Measurements from ENCODE around the gene FMNL2. TPM values are rescaled to one million over a fixed set of nuclear protein-coding genes. Genes with fewer than 3 reads are reported as not detected.
"Not testable (repeated sequence)": the region's sequence is repeated elsewhere in the genome, so short reads cannot be mapped to it uniquely, and the experiment has no call there.

The FMNL2 gene
- total RNA-seq, 1 donor from 2014 or later, result 34.3 TPM

DNA sequence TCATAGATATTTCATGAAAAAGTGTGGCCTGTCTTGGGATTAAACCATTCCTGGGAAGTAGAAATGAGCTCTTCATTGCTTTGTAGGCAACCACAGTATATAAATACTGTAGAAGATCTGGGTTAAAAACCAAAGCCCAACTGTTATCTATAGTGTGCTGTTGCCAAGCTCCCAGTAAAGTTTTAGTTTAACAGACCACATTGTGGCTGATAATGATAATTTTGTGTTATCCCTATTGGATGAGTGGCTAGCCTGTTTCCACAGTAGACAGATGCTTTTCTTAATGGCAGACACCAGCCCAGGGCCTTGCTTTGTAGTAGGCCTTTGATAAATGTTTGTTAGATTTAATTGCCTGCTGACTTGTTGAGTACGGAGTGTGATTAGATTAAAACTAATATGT lies 52.1 kb downstream of the FMNL2 start:
- no peaks in the 10 kb centered on the region for H3K9me3 ChIP-seq (ENCODE audit: insufficient read depth, low read depth, low read length)
- no peak overlapping the region for H3K27ac Mint-ChIP-seq (ENCODE audit: unreplicated experiment)
- no peaks in the 10 kb centered on the region for H3K27me3 ChIP-seq (ENCODE audit: insufficient read depth, low read length)
- peaks cover 6% of the 10 kb centered on the region for H3K9me3 Mint-ChIP-seq (ENCODE audit: unreplicated experiment)
- TF ChIP-seq, protein P1, sequence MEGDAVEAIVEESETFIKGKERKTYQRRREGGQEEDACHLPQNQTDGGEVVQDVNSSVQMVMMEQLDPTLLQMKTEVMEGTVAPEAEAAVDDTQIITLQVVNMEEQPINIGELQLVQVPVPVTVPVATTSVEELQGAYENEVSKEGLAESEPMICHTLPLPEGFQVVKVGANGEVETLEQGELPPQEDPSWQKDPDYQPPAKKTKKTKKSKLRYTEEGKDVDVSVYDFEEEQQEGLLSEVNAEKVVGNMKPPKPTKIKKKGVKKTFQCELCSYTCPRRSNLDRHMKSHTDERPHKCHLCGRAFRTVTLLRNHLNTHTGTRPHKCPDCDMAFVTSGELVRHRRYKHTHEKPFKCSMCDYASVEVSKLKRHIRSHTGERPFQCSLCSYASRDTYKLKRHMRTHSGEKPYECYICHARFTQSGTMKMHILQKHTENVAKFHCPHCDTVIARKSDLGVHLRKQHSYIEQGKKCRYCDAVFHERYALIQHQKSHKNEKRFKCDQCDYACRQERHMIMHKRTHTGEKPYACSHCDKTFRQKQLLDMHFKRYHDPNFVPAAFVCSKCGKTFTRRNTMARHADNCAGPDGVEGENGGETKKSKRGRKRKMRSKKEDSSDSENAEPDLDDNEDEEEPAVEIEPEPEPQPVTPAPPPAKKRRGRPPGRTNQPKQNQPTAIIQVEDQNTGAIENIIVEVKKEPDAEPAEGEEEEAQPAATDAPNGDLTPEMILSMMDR (IDR thresholded peaks at IDR 0.05; ENCODE audit: insufficient read depth, low read depth, low read length), result no peak
- TF ChIP-seq EZH2 (IDR thresholded peaks at IDR 0.05; ENCODE audit: insufficient read depth, low read length), result no peak
- FAIRE-seq (no peak), DNase-seq (ENCODE audit: low read depth) (peak; percentile 79)
- H3K9ac ChIP-seq (ENCODE audit: low read length), result no peak overlapping the region
- no peak overlapping the region for H3K27ac ChIP-seq (ENCODE audit: low read depth, low read length)
- H3K4me2 ChIP-seq (ENCODE audit: low read length), result no peak overlapping the region
- no peaks in the 10 kb centered on the region for H3K27me3 Mint-ChIP-seq (ENCODE audit: low read depth, unreplicated experiment)
- no peaks in the 10 kb centered on the region for H3K36me3 ChIP-seq (ENCODE audit: insufficient read depth, low read length)
- H3K36me3 Mint-ChIP-seq (ENCODE audit: low read depth, unreplicated experiment), result peaks cover 8% of the 10 kb centered on the region
- peaks cover 76% of the 10 kb centered on the region for H3K79me2 ChIP-seq (ENCODE audit: insufficient read depth, low read length)
- H3K4me3 ChIP-seq (ENCODE audit: insufficient read depth, low read depth, low read length), result no peak overlapping the region
- no peak overlapping the region for H2AFZ ChIP-seq (ENCODE audit: low read depth, low read length)
- H3K4me1 Mint-ChIP-seq (ENCODE audit: low read depth, unreplicated experiment), result peaks cover 13% of the 10 kb centered on the region
- H3K4me1 ChIP-seq (ENCODE audit: insufficient read depth, low read length), result no peaks in the 10 kb centered on the region
- H4K20me1 ChIP-seq (ENCODE audit: insufficient read depth, low read length), result peaks cover 50% of the 10 kb centered on the region
- no peak overlapping the region for H3K4me3 Mint-ChIP-seq (ENCODE audit: unreplicated experiment)

DNA sequence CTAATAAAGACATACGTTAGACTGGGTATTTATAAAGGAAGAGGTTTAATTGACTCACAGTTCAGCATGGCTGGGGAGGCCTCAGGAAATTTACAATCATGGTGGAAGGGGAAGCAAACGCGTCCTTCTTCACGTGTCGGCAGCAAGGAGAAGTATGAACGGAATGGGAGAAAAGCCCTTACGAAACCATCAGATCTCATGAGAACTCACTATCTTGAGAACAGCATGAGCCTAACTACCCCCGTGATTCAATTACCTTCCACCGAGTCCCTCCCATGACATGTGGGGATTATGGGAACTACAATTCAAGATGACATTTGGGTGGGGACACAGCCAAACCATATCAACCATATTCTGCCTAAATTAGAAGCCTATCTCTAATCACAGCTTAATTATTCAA lies 53.3 kb downstream of the FMNL2 start:
- H3K4me3 Mint-ChIP-seq (ENCODE audit: unreplicated experiment); H3K27ac Mint-ChIP-seq (ENCODE audit: unreplicated experiment); H3K4me3 ChIP-seq (ENCODE audit: insufficient read depth, low read depth, low read length); H3K27ac ChIP-seq (ENCODE audit: low read depth, low read length); H3K4me1 ChIP-seq (ENCODE audit: insufficient read depth, low read length); H3K27me3 Mint-ChIP-seq (ENCODE audit: low read depth, unreplicated experiment); H3K9me3 Mint-ChIP-seq (ENCODE audit: unreplicated experiment); FAIRE-seq; DNase-seq (ENCODE audit: low read depth); H3K4me2 ChIP-seq (ENCODE audit: low read length); H3K36me3 ChIP-seq (ENCODE audit: insufficient read depth, low read length); H3K9me3 ChIP-seq (ENCODE audit: insufficient read depth, low read depth, low read length); H3K27me3 ChIP-seq (ENCODE audit: insufficient read depth, low read length); H2AFZ ChIP-seq (ENCODE audit: low read depth, low read length); H3K9ac ChIP-seq (ENCODE audit: low read length): not testable (repeated sequence)
- Histone ChIP-seq H3K79me2 (ENCODE audit: insufficient read depth, low read length) (peaks cover 70% of the 10 kb centered on the region), H4K20me1 (ENCODE audit: insufficient read depth, low read length) (peaks cover 47% of the 10 kb centered on the region)
- Mint-ChIP-seq H3K36me3 (ENCODE audit: low read depth, unreplicated experiment) (peaks cover 11% of the 10 kb centered on the region), H3K4me1 (ENCODE audit: low read depth, unreplicated experiment) (peaks cover 13% of the 10 kb centered on the region)

DNA sequence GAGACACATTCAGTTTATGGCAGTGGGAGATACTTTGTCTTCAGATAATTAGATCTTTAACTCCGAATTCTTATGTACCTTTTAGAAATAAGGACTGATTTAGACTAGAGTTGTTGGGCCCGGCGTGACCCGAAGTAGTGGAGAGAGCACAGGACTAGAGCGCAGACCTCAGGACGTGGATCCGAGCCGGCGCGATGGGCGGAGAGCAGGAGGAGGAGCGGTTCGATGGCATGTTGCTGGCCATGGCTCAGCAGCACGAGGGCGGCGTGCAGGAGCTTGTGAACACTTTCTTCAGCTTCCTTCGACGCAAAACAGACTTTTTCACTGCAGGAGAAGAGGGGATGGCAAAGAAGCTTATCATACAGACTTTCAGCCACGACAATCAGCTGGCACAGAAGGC lies 54.5 kb downstream of the FMNL2 start:
- peaks cover 6% of the 10 kb centered on the region for H3K9me3 Mint-ChIP-seq (ENCODE audit: unreplicated experiment)

More for the DNA sequence above, 54.5 kb downstream of the FMNL2 start:
- Histone ChIP-seq H3K27ac (ENCODE audit: low read depth, low read length) (no peak overlapping the region), H3K27me3 (ENCODE audit: insufficient read depth, low read length) (no peaks in the 10 kb centered on the region), H3K4me3 (ENCODE audit: insufficient read depth, low read depth, low read length) (no peak overlapping the region), H3K9ac (ENCODE audit: low read length) (no peak overlapping the region), H3K79me2 (ENCODE audit: insufficient read depth, low read length) (peaks cover 59% of the 10 kb centered on the region), H2AFZ (ENCODE audit: low read depth, low read length) (no peak overlapping the region), H3K4me2 (ENCODE audit: low read length) (no peak overlapping the region), H3K4me1 (ENCODE audit: insufficient read depth, low read length) (no peaks in the 10 kb centered on the region), H4K20me1 (ENCODE audit: insufficient read depth, low read length) (peaks cover 40% of the 10 kb centered on the region), H3K9me3 (ENCODE audit: insufficient read depth, low read depth, low read length) (no peaks in the 10 kb centered on the region), H3K36me3 (ENCODE audit: insufficient read depth, low read length) (no peaks in the 10 kb centered on the region)
- no peak for TF ChIP-seq EZH2 (IDR thresholded peaks at IDR 0.05; ENCODE audit: insufficient read depth, low read length)
- TF ChIP-seq, protein P1 (IDR thresholded peaks at IDR 0.05; ENCODE audit: insufficient read depth, low read depth, low read length), result no peak
- no peak for DNase-seq (ENCODE audit: low read depth)
- no peaks in the 10 kb centered on the region for H3K27me3 Mint-ChIP-seq (ENCODE audit: low read depth, unreplicated experiment)
- peaks cover 11% of the 10 kb centered on the region for H3K36me3 Mint-ChIP-seq (ENCODE audit: low read depth, unreplicated experiment)
- H3K4me3 Mint-ChIP-seq (ENCODE audit: unreplicated experiment), result no peak overlapping the region
- no peak for FAIRE-seq
- H3K27ac Mint-ChIP-seq (ENCODE audit: unreplicated experiment), result no peak overlapping the region
- peaks cover 10% of the 10 kb centered on the region for H3K4me1 Mint-ChIP-seq (ENCODE audit: low read depth, unreplicated experiment)

Data from astrocyte (in vitro differentiated cells and primary cell).